Measurements from ENCODE around the gene CCNJ. TPM values are rescaled to one million over a fixed set of nuclear protein-coding genes. Genes with fewer than 3 reads are reported as not detected.
A peak's percentile ranks its signal among the peaks of the same experiment; 100 is the strongest.

Gene CCNJ
- polyA plus RNA-seq, 1 donor = 13.6 TPM

DNA sequence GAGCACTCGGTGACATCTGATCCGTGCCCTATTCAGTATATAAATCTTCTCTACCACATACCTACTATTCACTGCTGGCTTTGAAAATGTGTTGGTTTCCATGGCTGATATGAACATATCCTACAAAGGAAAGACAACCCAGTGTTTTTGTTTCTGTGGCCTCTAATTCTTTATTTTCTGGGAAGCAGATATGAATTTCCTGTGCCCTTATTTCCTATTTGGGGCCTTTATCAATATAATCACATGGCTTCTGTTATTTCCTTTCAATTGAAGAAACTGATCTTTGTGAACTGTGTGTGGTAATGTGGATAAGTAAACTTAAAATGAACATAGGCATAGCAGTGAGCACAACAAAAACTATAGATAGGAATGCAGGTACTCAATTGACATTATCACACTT is 10.6 kb downstream of the CCNJ start:
- Histone ChIP-seq H3K27ac (ENCODE audit: low read length) (no peak overlapping the region), H3K9me3 (ENCODE audit: control insufficient read depth, low read depth, low read length) (no peaks in the 10 kb centered on the region), H3K27me3 (ENCODE audit: control insufficient read depth, insufficient read depth, low read length) (no peaks in the 10 kb centered on the region), H3K4me1 (ENCODE audit: control insufficient read depth, insufficient read depth, low read length) (no peaks in the 10 kb centered on the region), H3K36me3 (ENCODE audit: control insufficient read depth, insufficient read depth, low read length) (peaks cover 27% of the 10 kb centered on the region), H3K4me3 (ENCODE audit: low read length) (no peak overlapping the region)
- DNase-seq = no peak
- WGBS (ENCODE audit: insufficient coverage, low lambda C conversion rate) = no CpG with 5 or more reads among the region's 2 CpGs

DNA sequence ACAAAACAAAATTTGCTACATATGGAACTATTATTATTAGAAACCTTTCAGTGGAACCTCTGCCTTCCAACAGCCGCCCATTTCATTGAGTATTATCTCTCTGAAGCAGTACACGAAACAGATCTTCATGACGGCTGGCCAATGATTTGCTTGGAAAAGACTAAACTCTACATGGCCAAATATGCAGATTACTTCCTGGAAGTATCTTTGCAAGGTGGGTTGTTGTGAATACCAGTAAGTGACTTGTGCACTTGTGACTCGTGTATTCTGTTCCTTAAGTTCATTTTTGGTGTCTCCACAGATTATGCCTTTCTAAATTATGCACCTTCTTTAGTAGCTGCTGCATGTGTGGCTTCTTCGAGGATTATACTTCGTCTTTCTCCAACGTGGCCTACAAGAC is 13.4 kb downstream of the CCNJ start:
- Histone ChIP-seq H3K9me3 (ENCODE audit: control insufficient read depth, low read depth, low read length) (no peaks in the 10 kb centered on the region), H3K4me3 (ENCODE audit: low read length) (no peak overlapping the region), H3K27ac (ENCODE audit: low read length) (no peak overlapping the region), H3K4me1 (ENCODE audit: control insufficient read depth, insufficient read depth, low read length) (no peaks in the 10 kb centered on the region), H3K27me3 (ENCODE audit: control insufficient read depth, insufficient read depth, low read length) (no peaks in the 10 kb centered on the region), H3K36me3 (ENCODE audit: control insufficient read depth, insufficient read depth, low read length) (peaks cover 26% of the 10 kb centered on the region)
- WGBS (ENCODE audit: insufficient coverage, low lambda C conversion rate) = 100% methylated on average over 3 of the region's 7 CpGs
- DNase-seq = no peak

DNA sequence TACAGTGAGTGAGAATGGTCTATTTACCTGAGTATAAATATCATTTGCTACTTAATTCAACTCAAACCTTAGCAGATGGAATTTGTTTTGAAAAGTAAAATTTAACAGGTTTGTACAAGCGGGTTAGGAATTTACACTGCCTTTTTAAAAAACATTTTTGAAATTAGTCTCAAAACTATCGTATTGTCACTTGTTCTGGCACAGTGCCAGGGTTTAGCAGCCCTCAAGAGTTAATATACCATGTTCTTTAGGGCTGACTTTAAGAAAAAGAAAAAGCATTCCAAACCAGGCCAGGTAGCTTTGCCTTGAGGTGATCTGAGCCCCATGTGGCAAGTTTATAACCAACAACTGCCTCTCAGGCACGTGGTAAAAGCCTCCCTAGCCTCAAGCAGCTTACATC is 17.8 kb downstream of the CCNJ start:
- DNase-seq = no peak
- no peak overlapping the region for H3K4me3 ChIP-seq (ENCODE audit: low read length)
- no peaks in the 10 kb centered on the region for H3K27me3 ChIP-seq (ENCODE audit: control insufficient read depth, insufficient read depth, low read length)
- H3K27ac ChIP-seq (ENCODE audit: low read length) = no peak overlapping the region
- H3K9me3 ChIP-seq (ENCODE audit: control insufficient read depth, low read depth, low read length) = no peaks in the 10 kb centered on the region
- H3K4me1 ChIP-seq (ENCODE audit: control insufficient read depth, insufficient read depth, low read length) = no peaks in the 10 kb centered on the region
- no CpG with 5 or more reads among the region's 3 CpGs for WGBS (ENCODE audit: insufficient coverage, low lambda C conversion rate)
- peaks cover 29% of the 10 kb centered on the region for H3K36me3 ChIP-seq (ENCODE audit: control insufficient read depth, insufficient read depth, low read length)

DNA sequence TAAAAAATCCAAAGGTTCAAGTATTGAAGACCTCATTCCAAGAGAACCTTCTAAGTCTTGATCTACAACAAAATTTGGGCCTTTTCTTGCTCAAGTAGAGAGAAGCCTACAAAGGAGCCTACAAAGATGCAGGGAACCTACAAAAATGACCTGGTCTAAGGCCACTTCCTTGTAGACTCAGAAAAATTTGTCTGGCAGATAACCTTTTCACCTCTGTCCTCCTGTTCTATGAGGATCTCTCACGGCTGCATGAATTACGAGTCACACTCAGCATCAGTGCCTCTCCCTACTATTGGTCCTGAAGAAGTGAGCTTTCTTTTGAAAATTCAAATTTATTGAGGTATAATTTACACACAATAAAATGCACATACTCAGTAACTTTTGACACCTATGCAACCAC is 29.3 kb downstream of the CCNJ start:
- Histone ChIP-seq H3K27me3 (ENCODE audit: control insufficient read depth, insufficient read depth, low read length) (no peaks in the 10 kb centered on the region), H3K9me3 (ENCODE audit: control insufficient read depth, low read depth, low read length) (no peaks in the 10 kb centered on the region), H3K27ac (ENCODE audit: low read length) (no peak overlapping the region), H3K4me1 (ENCODE audit: control insufficient read depth, insufficient read depth, low read length) (no peaks in the 10 kb centered on the region), H3K36me3 (ENCODE audit: control insufficient read depth, insufficient read depth, low read length) (no peaks in the 10 kb centered on the region), H3K4me3 (ENCODE audit: low read length) (no peak overlapping the region)
- DNase-seq = no peak
- WGBS (ENCODE audit: insufficient coverage, low lambda C conversion rate) = no CpG with 5 or more reads among the region's 2 CpGs

DNA sequence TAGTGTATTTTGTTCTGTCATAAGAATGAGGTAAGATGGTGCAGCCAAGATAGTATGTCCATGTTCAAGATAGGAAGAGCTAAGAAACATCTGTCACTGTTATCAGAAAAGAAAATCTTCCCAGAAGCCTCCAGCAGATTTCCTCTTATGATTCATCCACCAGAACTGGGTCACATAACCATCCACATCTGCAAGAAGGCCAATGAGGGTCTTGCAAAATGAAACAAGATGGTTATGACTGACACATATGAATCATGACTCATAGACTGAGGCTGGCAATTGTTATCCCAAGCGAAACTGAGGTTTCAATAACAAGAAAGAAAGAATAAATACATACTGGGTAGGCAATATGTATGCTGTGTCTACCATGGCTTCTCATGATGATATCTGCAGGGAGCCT is 30.3 kb downstream of the CCNJ start:
- Histone ChIP-seq H3K4me1 (ENCODE audit: control insufficient read depth, insufficient read depth, low read length) (no peaks in the 10 kb centered on the region), H3K4me3 (ENCODE audit: low read length) (no peak overlapping the region), H3K9me3 (ENCODE audit: control insufficient read depth, low read depth, low read length) (no peaks in the 10 kb centered on the region), H3K27ac (ENCODE audit: low read length) (no peak overlapping the region), H3K27me3 (ENCODE audit: control insufficient read depth, insufficient read depth, low read length) (no peaks in the 10 kb centered on the region), H3K36me3 (ENCODE audit: control insufficient read depth, insufficient read depth, low read length) (no peaks in the 10 kb centered on the region)
- DNase-seq = no peak
- WGBS (ENCODE audit: insufficient coverage, low lambda C conversion rate) = no CpG with 5 or more reads among the region's 1 CpG

DNA sequence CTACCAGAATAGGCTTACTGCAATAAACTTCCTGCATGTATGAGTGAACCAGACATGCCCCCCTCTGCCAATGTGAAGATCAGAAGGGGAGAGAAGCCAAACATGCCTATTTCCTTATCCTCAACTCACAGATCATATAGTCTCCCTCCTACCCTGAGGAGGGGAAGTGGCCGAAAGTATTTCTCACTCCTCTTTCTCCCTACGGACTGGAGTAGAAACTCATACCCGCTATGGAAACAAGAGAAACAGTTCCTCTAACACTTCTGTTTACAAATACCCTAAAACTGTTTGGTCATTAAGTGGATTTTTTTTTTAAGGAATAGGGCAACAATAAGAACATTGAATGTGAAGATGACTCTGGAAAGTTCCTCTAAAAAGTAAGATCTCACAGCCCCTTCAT is 31.4 kb downstream of the CCNJ start:
- no peak overlapping the region for H3K4me3 ChIP-seq (ENCODE audit: low read length)
- no peak for DNase-seq
- H3K27ac ChIP-seq (ENCODE audit: low read length) = no peak overlapping the region
- H3K9me3 ChIP-seq (ENCODE audit: control insufficient read depth, low read depth, low read length) = no peaks in the 10 kb centered on the region
- no peaks in the 10 kb centered on the region for H3K4me1 ChIP-seq (ENCODE audit: control insufficient read depth, insufficient read depth, low read length)
- no CpG with 5 or more reads among the region's 3 CpGs for WGBS (ENCODE audit: insufficient coverage, low lambda C conversion rate)
- no peaks in the 10 kb centered on the region for H3K27me3 ChIP-seq (ENCODE audit: control insufficient read depth, insufficient read depth, low read length)
- no peaks in the 10 kb centered on the region for H3K36me3 ChIP-seq (ENCODE audit: control insufficient read depth, insufficient read depth, low read length)

DNA sequence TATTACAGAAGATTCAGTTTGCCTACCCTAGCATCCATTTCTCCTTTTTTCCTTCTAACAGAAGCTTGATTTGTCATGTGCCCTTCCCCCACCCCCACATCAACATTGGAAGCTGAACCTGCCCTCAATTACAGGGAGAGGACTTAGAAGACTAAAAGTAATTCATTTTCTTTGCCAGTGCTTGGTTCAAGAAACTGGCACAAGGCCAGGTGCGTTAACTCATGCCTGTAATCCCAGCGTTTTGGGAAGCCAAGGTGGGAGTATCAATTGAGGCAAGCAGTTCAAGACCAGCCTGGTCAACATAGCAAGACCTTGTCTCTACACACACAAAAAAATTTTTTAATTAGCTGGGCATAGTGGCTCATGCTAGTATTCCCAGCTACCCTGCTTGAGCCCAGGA is 32.6 kb downstream of the CCNJ start:
- Histone ChIP-seq H3K9me3 (ENCODE audit: control insufficient read depth, low read depth, low read length) (no peaks in the 10 kb centered on the region), H3K4me1 (ENCODE audit: control insufficient read depth, insufficient read depth, low read length) (no peaks in the 10 kb centered on the region), H3K27me3 (ENCODE audit: control insufficient read depth, insufficient read depth, low read length) (no peaks in the 10 kb centered on the region), H3K4me3 (ENCODE audit: low read length) (no peak overlapping the region), H3K36me3 (ENCODE audit: control insufficient read depth, insufficient read depth, low read length) (no peaks in the 10 kb centered on the region), H3K27ac (ENCODE audit: low read length) (no peak overlapping the region)
- DNase-seq = no peak
- WGBS (ENCODE audit: insufficient coverage, low lambda C conversion rate) = no CpG with 5 or more reads among the region's 2 CpGs

DNA sequence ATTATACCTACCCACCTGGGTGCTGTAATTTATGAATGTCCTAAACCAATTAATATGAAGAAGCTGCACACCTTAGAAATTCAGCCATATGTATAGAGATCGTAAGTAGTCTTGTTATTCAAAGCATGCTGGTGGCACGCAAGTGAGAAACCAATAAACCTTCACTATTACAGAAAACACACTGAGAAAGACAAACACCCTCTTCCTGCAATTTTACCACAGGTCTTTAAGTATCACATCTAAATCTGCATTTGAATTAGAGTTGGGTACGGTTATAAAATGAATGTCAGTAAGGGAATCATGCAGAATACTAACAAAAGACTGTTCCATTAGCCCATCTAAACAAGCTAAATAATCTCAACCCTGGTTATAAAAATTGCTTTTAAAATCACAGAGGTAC is 33.8 kb downstream of the CCNJ start:
- Histone ChIP-seq H3K27me3 (ENCODE audit: control insufficient read depth, insufficient read depth, low read length) (no peaks in the 10 kb centered on the region), H3K4me1 (ENCODE audit: control insufficient read depth, insufficient read depth, low read length) (no peaks in the 10 kb centered on the region), H3K36me3 (ENCODE audit: control insufficient read depth, insufficient read depth, low read length) (no peaks in the 10 kb centered on the region), H3K27ac (ENCODE audit: low read length) (no peak overlapping the region), H3K9me3 (ENCODE audit: control insufficient read depth, low read depth, low read length) (no peaks in the 10 kb centered on the region), H3K4me3 (ENCODE audit: low read length) (no peak overlapping the region)
- WGBS (ENCODE audit: insufficient coverage, low lambda C conversion rate) = 100% methylated on average over 1 of the region's 3 CpGs
- no peak for DNase-seq

DNA sequence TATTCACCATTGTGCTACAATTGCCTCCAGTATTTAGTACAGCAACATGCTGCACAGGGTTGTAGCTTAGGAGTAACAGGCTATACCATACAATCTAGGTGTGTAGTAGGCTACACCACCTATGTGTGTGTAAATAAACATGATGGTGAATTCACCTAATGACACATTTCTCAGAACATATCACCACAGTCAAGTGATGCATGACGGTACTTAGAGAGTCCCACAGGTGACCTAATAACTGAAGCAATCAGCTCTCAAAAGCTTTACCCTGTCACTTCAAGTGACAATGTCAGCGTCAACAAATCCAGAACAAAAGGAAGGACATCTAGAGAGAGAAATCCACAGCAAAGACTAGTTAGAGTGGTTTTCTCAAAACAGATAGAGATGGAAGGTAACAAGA is 38.8 kb downstream of the CCNJ start:
- WGBS (ENCODE audit: insufficient coverage, low lambda C conversion rate) = no CpG with 5 or more reads among the region's 2 CpGs
- no peak for DNase-seq

DNA sequence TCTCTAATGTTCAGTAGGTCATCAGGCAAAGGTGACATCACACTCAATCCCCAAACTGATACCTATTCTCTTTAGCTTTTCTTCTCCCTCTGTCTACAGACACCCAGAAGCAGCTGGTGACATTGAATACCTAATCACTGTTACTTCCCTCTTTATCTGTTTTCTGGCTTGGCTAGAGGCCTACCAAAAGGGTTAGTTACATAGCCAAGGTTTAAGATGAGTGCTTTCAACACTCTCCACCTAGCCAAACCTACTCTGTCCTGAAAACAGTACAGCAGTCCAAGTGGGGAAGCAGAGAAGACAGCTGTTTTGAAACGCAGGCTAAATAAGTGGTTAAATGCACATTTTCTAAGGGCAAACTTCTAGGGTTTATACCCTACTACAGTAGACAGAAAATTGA is 39.4 kb downstream of the CCNJ start:
- DNase-seq = no peak
- WGBS (ENCODE audit: insufficient coverage, low lambda C conversion rate) = 100% methylated on average over 1 of the region's 1 CpG
- H3K4me1 ChIP-seq (ENCODE audit: control insufficient read depth, insufficient read depth, low read length) = no peaks in the 10 kb centered on the region

More for the DNA sequence above, 38.8 kb downstream of the CCNJ start:
- H3K27me3 ChIP-seq (ENCODE audit: control insufficient read depth, insufficient read depth, low read length) = no peaks in the 10 kb centered on the region
- H3K4me3 ChIP-seq (ENCODE audit: low read length) = no peak overlapping the region
- H3K36me3 ChIP-seq (ENCODE audit: control insufficient read depth, insufficient read depth, low read length) = no peaks in the 10 kb centered on the region
- no peaks in the 10 kb centered on the region for H3K4me1 ChIP-seq (ENCODE audit: control insufficient read depth, insufficient read depth, low read length)
- H3K9me3 ChIP-seq (ENCODE audit: control insufficient read depth, low read depth, low read length) = no peaks in the 10 kb centered on the region
- no peak overlapping the region for H3K27ac ChIP-seq (ENCODE audit: low read length)

DNA sequence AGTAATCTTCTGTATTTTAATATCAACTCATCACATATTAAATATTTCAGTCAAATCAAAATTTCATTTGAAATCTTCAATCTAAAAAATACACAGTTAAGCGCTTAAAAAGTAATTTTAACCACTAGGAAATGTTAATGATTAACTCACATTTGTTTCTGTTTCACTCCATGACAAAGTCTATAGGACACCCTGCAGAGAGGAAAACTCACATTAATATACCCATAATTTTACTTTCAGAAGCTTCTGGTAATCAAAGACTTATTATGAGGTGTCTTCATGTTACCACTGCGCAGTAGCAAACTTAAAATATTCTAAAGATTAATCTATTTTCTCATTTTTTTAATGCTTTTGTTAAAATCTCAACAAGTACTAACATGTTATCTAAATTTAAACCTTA is 45.7 kb downstream of the CCNJ start:
- Histone ChIP-seq H3K4me1 (ENCODE audit: control insufficient read depth, insufficient read depth, low read length) (peaks cover 4% of the 10 kb centered on the region), H3K27me3 (ENCODE audit: control insufficient read depth, insufficient read depth, low read length) (peaks cover 19% of the 10 kb centered on the region), H3K4me3 (ENCODE audit: low read length) (peak overlapping the region; percentile 93), H3K9me3 (ENCODE audit: control insufficient read depth, low read depth, low read length) (no peaks in the 10 kb centered on the region), H3K36me3 (ENCODE audit: control insufficient read depth, insufficient read depth, low read length) (no peaks in the 10 kb centered on the region), H3K27ac (ENCODE audit: low read length) (peak overlapping the region; percentile 100)
- peak; percentile 14 to 54 for DNase-seq
- WGBS (ENCODE audit: insufficient coverage, low lambda C conversion rate) = 72% methylated on average over 2 of the region's 2 CpGs

More for the DNA sequence above, 39.4 kb downstream of the CCNJ start:
- no peaks in the 10 kb centered on the region for H3K36me3 ChIP-seq (ENCODE audit: control insufficient read depth, insufficient read depth, low read length)
- H3K4me3 ChIP-seq (ENCODE audit: low read length) = no peak overlapping the region
- no peak overlapping the region for H3K27ac ChIP-seq (ENCODE audit: low read length)
- H3K9me3 ChIP-seq (ENCODE audit: control insufficient read depth, low read depth, low read length) = no peaks in the 10 kb centered on the region
- H3K27me3 ChIP-seq (ENCODE audit: control insufficient read depth, insufficient read depth, low read length) = no peaks in the 10 kb centered on the region
